Fibroblast of pulmonary artery (primary cell): ENCODE measurements around the gene TIA1.
"Not testable (repeated sequence)": the region's sequence is repeated elsewhere in the genome, so short reads cannot be mapped to it uniquely, and the experiment has no call there.

ENCODE experiments used
- DNase-seq: peaks from one replicate; pipeline ENCODE4 v3.0.0-alpha.2; 2010; ENCODE audit warnings: low read depth
- H3K4me3 ChIP-seq: replicated peaks from 2 replicates; pipeline ENCODE4 v1.5.1; 2011; ENCODE audit warnings: low read depth, mild to moderate bottlenecking, control low read depth, low read length, moderate library complexity
- CTCF ChIP-seq: IDR thresholded peaks from 2 replicates; pipeline ENCODE4 v1.5.1; 2011; ENCODE audit warnings: mild to moderate bottlenecking, control low read depth, low read length, inconsistent platforms; ENCODE audit errors: missing control alignments

Gene TIA1

DNA sequence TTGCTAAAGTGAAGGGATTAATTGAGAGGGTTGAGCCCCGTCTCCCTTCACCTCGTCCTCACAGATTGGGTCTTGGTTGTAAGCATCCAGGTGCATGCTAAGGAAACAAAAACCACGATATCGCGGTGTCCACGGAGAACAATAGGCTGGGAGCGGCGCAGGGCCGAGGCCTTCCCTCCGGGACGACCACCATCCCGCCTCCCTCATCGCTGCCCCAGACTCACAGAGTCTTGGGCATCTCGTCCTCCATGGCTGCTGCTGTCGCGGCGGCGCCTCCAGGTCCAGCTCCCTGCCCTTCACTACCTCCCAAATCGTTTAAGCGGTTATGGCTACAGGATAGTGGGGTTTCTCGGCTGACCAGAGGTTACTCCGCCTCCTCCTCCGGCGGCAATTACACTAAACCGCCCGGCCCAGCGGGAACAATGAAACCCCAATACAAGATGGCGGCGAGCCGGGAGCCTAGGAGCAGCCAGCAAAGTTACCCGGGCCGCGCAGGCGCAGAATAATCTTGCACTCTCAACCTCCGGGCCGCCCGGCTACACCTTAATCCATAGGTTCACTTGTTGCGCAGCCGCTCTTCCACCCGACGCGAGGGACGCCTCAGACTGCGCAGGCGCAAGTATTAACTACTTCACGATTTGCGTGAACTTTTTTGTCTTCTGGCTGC, at the start of gene TIA1:
TSS of gene TIA1 (minus strand) at position 448 of the 667 bp plus-strand sequence. CDS start at position 250, 198 bp downstream.
- H3K4me3 ChIP-seq: peak within 1 kb of the TSS; percentile 99
- peak; percentile 99 for DNase-seq
- no peak for TF ChIP-seq CTCF

DNA sequence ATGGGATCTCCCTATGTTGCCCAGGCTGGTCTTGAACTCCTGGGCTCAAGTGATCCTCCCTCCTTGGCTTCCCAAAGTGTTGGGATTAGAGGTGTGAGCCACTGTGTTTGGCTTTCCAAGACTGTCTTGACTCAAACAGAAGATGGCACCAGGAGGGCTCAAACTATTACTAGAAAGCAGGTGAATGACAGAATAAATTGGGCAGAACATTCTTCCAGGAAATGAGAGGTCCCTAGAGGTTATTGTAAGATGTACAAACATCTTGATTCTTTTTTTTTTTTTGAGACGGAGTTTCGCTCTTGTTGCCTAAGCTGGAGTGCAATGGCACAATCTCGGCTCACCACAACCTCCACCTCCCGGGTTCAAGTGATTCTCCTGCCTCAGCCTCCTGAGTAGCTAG, 49.4 kb upstream of the TIA1 start:
- not testable (repeated sequence) for DNase-seq, H3K4me3 ChIP-seq

GRCh38 chr2:70283500-70284191, 35.2 kb upstream of the TIA1 start:
- no peak for TF ChIP-seq CTCF
- DNase-seq: no peak

GRCh38 chr2:70282439-70282838, 34.0 kb upstream of the TIA1 start:
- no peak for TF ChIP-seq CTCF
- DNase-seq: no peak
- no peak overlapping the region for H3K4me3 ChIP-seq

More at GRCh38 chr2:70283500-70284191, 35.2 kb upstream of the TIA1 start:
- no peak overlapping the region for H3K4me3 ChIP-seq

GRCh38 chr2:70280242-70280798, 31.9 kb upstream of the TIA1 start:
- TF ChIP-seq CTCF: no peak
- no peak for DNase-seq
- H3K4me3 ChIP-seq: no peak overlapping the region

GRCh38 chr2:70270323-70270722, 21.9 kb upstream of the TIA1 start:
- H3K4me3 ChIP-seq: no peak overlapping the region
- DNase-seq: no peak
- no peak for TF ChIP-seq CTCF

GRCh38 chr2:70269422-70270302, 21.2 kb upstream of the TIA1 start:
- H3K4me3 ChIP-seq, DNase-seq: not testable (repeated sequence)

DNA sequence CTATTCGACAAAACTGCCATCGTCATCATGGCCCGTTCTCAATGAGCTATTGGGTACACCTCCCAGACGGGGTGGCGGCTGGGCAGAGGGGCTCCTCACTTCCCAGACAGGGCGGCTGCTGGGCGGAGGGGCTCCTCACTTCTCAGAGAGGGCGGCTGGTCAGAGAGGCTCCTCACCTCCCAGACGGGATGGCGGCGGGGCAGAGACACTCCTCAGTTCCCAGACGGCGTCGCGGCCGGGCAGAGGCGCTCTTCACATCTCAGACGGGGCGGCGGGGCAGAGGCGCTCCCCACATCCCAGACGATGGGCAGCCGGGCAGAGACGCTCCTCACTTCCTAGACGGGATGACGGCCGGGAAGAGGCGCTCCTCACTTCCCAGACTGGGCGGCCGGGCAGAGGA, 18.5 kb upstream of the TIA1 start:
- H3K4me3 ChIP-seq, DNase-seq: not testable (repeated sequence)
